Islet of Langerhans (tissue), 1 donor: Measurements from ENCODE around the gene CLEC4G.

Experiments used
- FAIRE-seq: peaks from one replicate; lab custom pipeline; 2011; peaks lifted over from hg19 to GRCh38; lab: Jason Lieb, UNC

The CLEC4G gene

GRCh38 chr19:7692417-7693088 lies 39.4 kb downstream of the CLEC4G start:
- FAIRE-seq = no peak

GRCh38 chr19:7691497-7691896 lies 40.4 kb downstream of the CLEC4G start:
- FAIRE-seq = no peak

GRCh38 chr19:7690779-7691258 lies 41.1 kb downstream of the CLEC4G start:
- FAIRE-seq = no peak

- FAIRE-seq = no peak
These were observed 42.7 kb downstream of the CLEC4G start for GRCh38 chr19:7689165-7689564.

GRCh38 chr19:7687177-7687576 lies 44.7 kb downstream of the CLEC4G start:
- FAIRE-seq = no peak

- no peak for FAIRE-seq
These were observed 46.1 kb downstream of the CLEC4G start for GRCh38 chr19:7685546-7686445.

GRCh38 chr19:7682175-7682855 lies 49.6 kb downstream of the CLEC4G start:
- FAIRE-seq = no peak

GRCh38 chr19:7681340-7682174 lies 50.4 kb downstream of the CLEC4G start:
- FAIRE-seq = no peak

GRCh38 chr19:7680606-7681339 lies 51.1 kb downstream of the CLEC4G start, which contains the start of gene TRAPPC5:
Gene TRAPPC5 (plus strand): TSS chr19:7680833. CDS start chr19:7682254, 1,421 bp downstream.
- FAIRE-seq = no peak

GRCh38 chr19:7679771-7680605 lies 51.9 kb downstream of the CLEC4G start:
- FAIRE-seq = no peak

GRCh38 chr19:7678971-7679751 lies 52.7 kb downstream of the CLEC4G start:
- FAIRE-seq = no peak
